Liver (tissue), 10 donors: ENCODE results near the gene STARD3NL. TPM values are rescaled to one million over a fixed set of nuclear protein-coding genes. Genes with fewer than 3 reads are reported as not detected.

Experiments
- DNase-seq: peaks from one replicate; pipeline ENCODE4 v3.0.0-alpha.2; 2017; ENCODE audit warnings: low spot score
- H3K27ac ChIP-seq, 2 donors: one replicate each; pipeline ENCODE4 v1.7.0; 2013; ENCODE audit warnings: inconsistent platforms in 2 of 2, low read length in 2 of 2, control low read depth in 1 of 2, low read depth in 1 of 2, mild to moderate bottlenecking in 1 of 2
- H3K27me3 ChIP-seq, 4 donors: one replicate each; pipeline versions ENCODE4 v1.6.1 to v1.7.0; 2013; ENCODE audit warnings: low read length in 3 of 4, inconsistent platforms in 1 of 4, mild to moderate bottlenecking in 1 of 4, moderate library complexity in 1 of 4; ENCODE audit not compliant: control insufficient read depth in 4 of 4, insufficient read depth in 4 of 4
- H3K36me3 ChIP-seq, 4 donors: one replicate each; pipeline versions ENCODE4 v1.6.1 to v1.7.0; 2013; ENCODE audit warnings: low read length in 3 of 4, mild to moderate bottlenecking in 3 of 4, low read depth in 1 of 4, moderate library complexity in 1 of 4; ENCODE audit not compliant: control insufficient read depth in 4 of 4, insufficient read depth in 3 of 4
- H3K4me1 ChIP-seq, 4 donors: one replicate each; pipeline versions ENCODE4 v1.6.1 to v1.7.0; 2013; ENCODE audit warnings: low read length in 3 of 4, mild to moderate bottlenecking in 3 of 4, moderate library complexity in 1 of 4; ENCODE audit not compliant: control insufficient read depth in 4 of 4, insufficient read depth in 4 of 4
- H3K4me3 ChIP-seq, 3 donors: one replicate each; pipeline versions ENCODE4 v1.6.1 to v1.7.0; 2013; ENCODE audit warnings: low read length in 3 of 3, control low read depth in 1 of 3, low read depth in 1 of 3, mild to moderate bottlenecking in 1 of 3
- H3K9ac ChIP-seq, 2 donors: one replicate each; pipeline ENCODE4 v1.7.0; 2013; ENCODE audit warnings: low read length in 2 of 2, mild to moderate bottlenecking in 2 of 2, moderate library complexity in 2 of 2, control low read depth in 1 of 2, low read depth in 1 of 2
- H3K9me3 ChIP-seq, 4 donors: one replicate each; pipeline versions ENCODE4 v1.6.1 to v1.7.0; 2013; ENCODE audit warnings: low read length in 3 of 4; ENCODE audit not compliant: control insufficient read depth in 4 of 4
- CTCF ChIP-seq: fragments of 150-350 bp; IDR thresholded peaks from 2 replicates; pipeline ENCODE4 v1.5.1; 2017; ENCODE audit warnings: improper control_type of control experiment, low read depth, low read length; ENCODE audit not compliant: missing input control
- EGR1 ChIP-seq, 2 donors: IDR thresholded peaks; 2 replicates each; pipeline ENCODE4 v1.6.1; 2016 to 2018; ENCODE audit warnings: antibody characterized with exemption in 2 of 2, low read depth in 2 of 2
- FOXA1 ChIP-seq: IDR thresholded peaks from 2 replicates; pipeline ENCODE4 v1.6.1; 2016; ENCODE audit warnings: antibody characterized with exemption
- FOXA2 ChIP-seq: IDR thresholded peaks from 2 replicates; pipeline ENCODE4 v1.6.1; 2016; ENCODE audit warnings: antibody characterized with exemption
- GABPA ChIP-seq, 2 donors: IDR thresholded peaks in 1 of 2; conservative IDR thresholded peaks in 1 of 2; 2 replicates each; pipeline ENCODE4 v1.6.1; 2016; ENCODE audit warnings: antibody characterized with exemption in 2 of 2, mild to moderate bottlenecking in 1 of 2, moderate library complexity in 1 of 2
- HNF4A ChIP-seq, 2 donors: conservative IDR thresholded peaks; 2 replicates each; pipeline ENCODE4 v1.6.1; 2016; ENCODE audit warnings: antibody characterized with exemption in 2 of 2, mild to moderate bottlenecking in 2 of 2
- HNF4G ChIP-seq: IDR thresholded peaks from 2 replicates; pipeline ENCODE4 v1.6.1; 2016; ENCODE audit warnings: antibody characterized with exemption
- JUND ChIP-seq, 2 donors: IDR thresholded peaks; 2 replicates each; pipeline ENCODE4 v1.6.1; 2016; ENCODE audit warnings: antibody characterized with exemption in 2 of 2
- MAX ChIP-seq: IDR thresholded peaks from 2 replicates; pipeline ENCODE4 v1.6.1; 2016; ENCODE audit warnings: antibody characterized with exemption
- NR2F2 ChIP-seq: IDR thresholded peaks from 2 replicates; pipeline ENCODE4 v1.6.1; 2016; ENCODE audit warnings: antibody characterized with exemption
- RAD21 ChIP-seq, 2 donors: IDR thresholded peaks; 2 replicates each; pipeline ENCODE4 v1.6.1; 2016; ENCODE audit warnings: antibody characterized with exemption in 2 of 2, mild to moderate bottlenecking in 2 of 2
- RXRA ChIP-seq, 2 donors: IDR thresholded peaks; 2 replicates each; pipeline ENCODE4 v1.6.1; 2017 to 2018; ENCODE audit warnings: antibody characterized with exemption in 2 of 2, mild to moderate bottlenecking in 1 of 2
- SP1 ChIP-seq: IDR thresholded peaks from 2 replicates; pipeline ENCODE4 v1.6.1; 2018; ENCODE audit warnings: antibody characterized with exemption, mild to moderate bottlenecking
- TAF1 ChIP-seq: conservative IDR thresholded peaks from 2 replicates; pipeline ENCODE4 v1.6.1; 2016; ENCODE audit warnings: antibody characterized with exemption, mild to moderate bottlenecking
- YY1 ChIP-seq: IDR thresholded peaks from 2 replicates; pipeline ENCODE4 v1.6.1; 2016; ENCODE audit warnings: antibody characterized with exemption, mild to moderate bottlenecking
- WGBS: extraction: QIAGEN DNeasy Blood & Tissue Kit; methylation state at CpG from one replicate; pipeline ENCODE4 v1.1.7; 2013; 5-methylcytosine and 5-hydroxymethylcytosine counted together
- polyA plus RNA-seq, 2 donors: library from polyadenylated mRNA; stranded (reverse) in 1 of 2; unstranded in 1 of 2; fragments of 200-250 nt in 1 of 2; fragments of >200 nt in 1 of 2; fragmentation: Nextera tagmentation in 1 of 2; extraction: Ambion mirVana in 1 of 2; gene quantifications; one replicate each; pipeline versions ENCODE4 v1.2.1 to v1.2.3, GENCODE V29; 2013 to 2015
- small RNA-seq: library from RNA; depleted of rRNA; stranded (forward); fragments of <200 nt; gene quantifications from one replicate; pipeline ENCODE3, GENCODE V24; 2014
- total RNA-seq, 2 donors: library from RNA; depleted of rRNA; stranded (reverse); fragments of >200 nt; gene quantifications; one replicate each; pipeline ENCODE4 v1.2.3, GENCODE V29; 2014
- TF ChIP-seq, protein P1 (sequence below): IDR thresholded peaks from 2 replicates; pipeline ENCODE4 v1.6.1; 2016; ENCODE audit warnings: antibody characterized with exemption, mild to moderate bottlenecking
- TF ChIP-seq, protein P2 (sequence below): IDR thresholded peaks from 2 replicates; pipeline ENCODE4 v1.6.1; 2016; ENCODE audit warnings: antibody characterized with exemption
- TF ChIP-seq, protein P3 (sequence below): IDR thresholded peaks from 2 replicates; pipeline ENCODE4 v1.6.1; 2016; ENCODE audit warnings: antibody characterized with exemption
- donor health status: healthy.
- donor health status: healthy.
- donor health status: healthy.
- donor health status: healthy.
- donor health status: healthy.

STARD3NL gene
- total and polyA plus RNA-seq, 4 donors = 9.1 to 25.1 (median 10.2) TPM

DNA sequence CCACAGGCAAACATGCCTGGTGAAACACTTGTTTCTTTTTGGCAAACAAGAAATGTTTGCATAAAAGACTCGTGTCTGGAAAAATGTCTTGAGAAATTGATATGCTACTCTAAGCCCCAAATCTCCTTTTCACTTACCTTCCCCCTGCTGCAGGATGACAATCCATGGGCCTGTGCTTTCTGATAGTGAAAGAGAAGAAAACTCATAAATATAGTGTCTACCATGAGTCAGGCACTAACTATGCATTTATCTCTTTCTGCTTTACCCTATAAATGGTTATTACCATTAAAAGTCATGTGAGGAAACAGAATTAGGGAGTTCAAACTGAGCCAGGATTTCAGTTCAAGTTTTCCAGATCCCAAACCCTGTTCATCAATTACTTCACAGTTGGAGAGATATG lies 102.0 kb downstream of the STARD3NL start:
- TF ChIP-seq GABPA (IDR thresholded peaks at IDR 0.05 in 1 of 2, conservative IDR thresholded peaks at IDR 0.05 in 1 of 2) (no peak), SP1 (no peak), NR2F2 (no peak), JUND (IDR thresholded peaks at IDR 0.05) (no peak), FOXA2 (no peak), RAD21 (IDR thresholded peaks at IDR 0.05) (no peak), YY1 (no peak), FOXA1 (no peak), MAX (no peak), CTCF (no peak), HNF4G (no peak), TAF1 (no peak), RXRA (IDR thresholded peaks at IDR 0.05) (no peak), EGR1 (IDR thresholded peaks at IDR 0.05; ENCODE audit: low read depth in 2 of 2) (no peak), HNF4A (conservative IDR thresholded peaks at IDR 0.05) (no peak)
- TF ChIP-seq, protein P1, sequence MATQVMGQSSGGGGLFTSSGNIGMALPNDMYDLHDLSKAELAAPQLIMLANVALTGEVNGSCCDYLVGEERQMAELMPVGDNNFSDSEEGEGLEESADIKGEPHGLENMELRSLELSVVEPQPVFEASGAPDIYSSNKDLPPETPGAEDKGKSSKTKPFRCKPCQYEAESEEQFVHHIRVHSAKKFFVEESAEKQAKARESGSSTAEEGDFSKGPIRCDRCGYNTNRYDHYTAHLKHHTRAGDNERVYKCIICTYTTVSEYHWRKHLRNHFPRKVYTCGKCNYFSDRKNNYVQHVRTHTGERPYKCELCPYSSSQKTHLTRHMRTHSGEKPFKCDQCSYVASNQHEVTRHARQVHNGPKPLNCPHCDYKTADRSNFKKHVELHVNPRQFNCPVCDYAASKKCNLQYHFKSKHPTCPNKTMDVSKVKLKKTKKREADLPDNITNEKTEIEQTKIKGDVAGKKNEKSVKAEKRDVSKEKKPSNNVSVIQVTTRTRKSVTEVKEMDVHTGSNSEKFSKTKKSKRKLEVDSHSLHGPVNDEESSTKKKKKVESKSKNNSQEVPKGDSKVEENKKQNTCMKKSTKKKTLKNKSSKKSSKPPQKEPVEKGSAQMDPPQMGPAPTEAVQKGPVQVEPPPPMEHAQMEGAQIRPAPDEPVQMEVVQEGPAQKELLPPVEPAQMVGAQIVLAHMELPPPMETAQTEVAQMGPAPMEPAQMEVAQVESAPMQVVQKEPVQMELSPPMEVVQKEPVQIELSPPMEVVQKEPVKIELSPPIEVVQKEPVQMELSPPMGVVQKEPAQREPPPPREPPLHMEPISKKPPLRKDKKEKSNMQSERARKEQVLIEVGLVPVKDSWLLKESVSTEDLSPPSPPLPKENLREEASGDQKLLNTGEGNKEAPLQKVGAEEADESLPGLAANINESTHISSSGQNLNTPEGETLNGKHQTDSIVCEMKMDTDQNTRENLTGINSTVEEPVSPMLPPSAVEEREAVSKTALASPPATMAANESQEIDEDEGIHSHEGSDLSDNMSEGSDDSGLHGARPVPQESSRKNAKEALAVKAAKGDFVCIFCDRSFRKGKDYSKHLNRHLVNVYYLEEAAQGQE = no peak
- TF ChIP-seq, protein P2, sequence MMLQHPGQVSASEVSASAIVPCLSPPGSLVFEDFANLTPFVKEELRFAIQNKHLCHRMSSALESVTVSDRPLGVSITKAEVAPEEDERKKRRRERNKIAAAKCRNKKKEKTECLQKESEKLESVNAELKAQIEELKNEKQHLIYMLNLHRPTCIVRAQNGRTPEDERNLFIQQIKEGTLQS = no peak
- TF ChIP-seq, protein P3, sequence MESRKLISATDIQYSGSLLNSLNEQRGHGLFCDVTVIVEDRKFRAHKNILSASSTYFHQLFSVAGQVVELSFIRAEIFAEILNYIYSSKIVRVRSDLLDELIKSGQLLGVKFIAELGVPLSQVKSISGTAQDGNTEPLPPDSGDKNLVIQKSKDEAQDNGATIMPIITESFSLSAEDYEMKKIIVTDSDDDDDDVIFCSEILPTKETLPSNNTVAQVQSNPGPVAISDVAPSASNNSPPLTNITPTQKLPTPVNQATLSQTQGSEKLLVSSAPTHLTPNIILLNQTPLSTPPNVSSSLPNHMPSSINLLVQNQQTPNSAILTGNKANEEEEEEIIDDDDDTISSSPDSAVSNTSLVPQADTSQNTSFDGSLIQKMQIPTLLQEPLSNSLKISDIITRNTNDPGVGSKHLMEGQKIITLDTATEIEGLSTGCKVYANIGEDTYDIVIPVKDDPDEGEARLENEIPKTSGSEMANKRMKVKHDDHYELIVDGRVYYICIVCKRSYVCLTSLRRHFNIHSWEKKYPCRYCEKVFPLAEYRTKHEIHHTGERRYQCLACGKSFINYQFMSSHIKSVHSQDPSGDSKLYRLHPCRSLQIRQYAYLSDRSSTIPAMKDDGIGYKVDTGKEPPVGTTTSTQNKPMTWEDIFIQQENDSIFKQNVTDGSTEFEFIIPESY = no peak
- WGBS = 32% methylated on average over 1 of the region's 1 CpG
- no peak overlapping the region for H3K27ac ChIP-seq
- no peak overlapping the region for H3K9ac ChIP-seq
- no peaks in the 10 kb centered on the region for H3K36me3 ChIP-seq
- H3K4me3 ChIP-seq = no peak overlapping the region
- H3K9me3 ChIP-seq = no peaks in the 10 kb centered on the region
- no peaks in the 10 kb centered on the region for H3K27me3 ChIP-seq
- no peaks in the 10 kb centered on the region for H3K4me1 ChIP-seq
- DNase-seq = no peak

Small RNA genes within 50 kb of the gene (small RNA-seq; reads per million reads assigned to genes)
- gene TRGJ1 = not detected
- not detected for gene TRGJ2
- gene TRGJP = not detected
- not detected for gene TRGJP1
- not detected for gene TRGJP2
